MM.1S (cell line): ENCODE measurements around the gene KCNQ2.

Experiments
- CTCF ChIP-seq: fragments of 300-600 bp; sonication (generic); IDR thresholded peaks from 2 replicates; pipeline ENCODE4 v1.5.1; 2016; ENCODE audit warnings: antibody characterized with exemption, low read length, mixed read lengths
- EZH2 ChIP-seq: fragments of 300-600 bp; sonication (generic); optimal IDR thresholded peaks from 2 replicates; pipeline ENCODE3; 2017; ENCODE audit warnings: low read depth, mild to moderate bottlenecking, antibody characterized with exemption, low read length, mixed read lengths
- EZH2phosphoT487 ChIP-seq: fragments of 300-600 bp; sonication (generic); IDR thresholded peaks from 2 replicates; pipeline ENCODE4 v1.6.1; 2018; ENCODE audit warnings: antibody characterized with exemption, low read length

GRCh38 chr20:63400486-63401210 is 71.8 kb downstream of the KCNQ2 start:
- TF ChIP-seq EZH2 (no peak), CTCF (no peak), EZH2phosphoT487 (no peak)
